ENCODE measurements around the gene CYP46A1. TPM values are rescaled to one million over a fixed set of nuclear protein-coding genes. Genes with fewer than 3 reads are reported as not detected.

The CYP46A1 gene
- total and polyA plus RNA-seq, 2 donors (not counting 1 experiment from before 2014, with no cell fraction given): 0.27 to 0.28 TPM

GRCh38 chr14:99745307-99745951 is 61.3 kb downstream of the CYP46A1 start:
- POLR2A ChIA-PET: no interaction called here
- H3K79me2 ChIP-seq (ENCODE audit: control insufficient read depth, insufficient read depth, low read length): no peaks in the 10 kb centered on the region
- TF ChIP-seq, protein P1, sequence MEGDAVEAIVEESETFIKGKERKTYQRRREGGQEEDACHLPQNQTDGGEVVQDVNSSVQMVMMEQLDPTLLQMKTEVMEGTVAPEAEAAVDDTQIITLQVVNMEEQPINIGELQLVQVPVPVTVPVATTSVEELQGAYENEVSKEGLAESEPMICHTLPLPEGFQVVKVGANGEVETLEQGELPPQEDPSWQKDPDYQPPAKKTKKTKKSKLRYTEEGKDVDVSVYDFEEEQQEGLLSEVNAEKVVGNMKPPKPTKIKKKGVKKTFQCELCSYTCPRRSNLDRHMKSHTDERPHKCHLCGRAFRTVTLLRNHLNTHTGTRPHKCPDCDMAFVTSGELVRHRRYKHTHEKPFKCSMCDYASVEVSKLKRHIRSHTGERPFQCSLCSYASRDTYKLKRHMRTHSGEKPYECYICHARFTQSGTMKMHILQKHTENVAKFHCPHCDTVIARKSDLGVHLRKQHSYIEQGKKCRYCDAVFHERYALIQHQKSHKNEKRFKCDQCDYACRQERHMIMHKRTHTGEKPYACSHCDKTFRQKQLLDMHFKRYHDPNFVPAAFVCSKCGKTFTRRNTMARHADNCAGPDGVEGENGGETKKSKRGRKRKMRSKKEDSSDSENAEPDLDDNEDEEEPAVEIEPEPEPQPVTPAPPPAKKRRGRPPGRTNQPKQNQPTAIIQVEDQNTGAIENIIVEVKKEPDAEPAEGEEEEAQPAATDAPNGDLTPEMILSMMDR (IDR thresholded peaks at IDR 0.05): no peak
- no peak for TF ChIP-seq EZH2 (IDR thresholded peaks at IDR 0.05; ENCODE audit: borderline replicate concordance, insufficient read depth, low read depth, low read length, poor library complexity, severe bottlenecking)
- no peak overlapping the region for H2AFZ ChIP-seq (ENCODE audit: insufficient read depth, low read depth, low read length, poor library complexity, severe bottlenecking)
- H3K9ac ChIP-seq (ENCODE audit: low read length): no peak overlapping the region
- H3K4me3 Mint-ChIP-seq: no peak overlapping the region
- CTCF ChIA-PET: no interaction called here
- DNase-seq: no peak
- peaks cover 39% of the 10 kb centered on the region for H3K27me3 Mint-ChIP-seq
- no peak overlapping the region for H3K4me2 ChIP-seq (replicated peaks; ENCODE audit: low read depth, low read length, poor library complexity, severe bottlenecking)
- H3K4me1 ChIP-seq (ENCODE audit: control insufficient read depth in 2 of 2, insufficient read depth in 2 of 2, low read length in 2 of 2): no peaks in the 10 kb centered on the region
- no peak overlapping the region for H3K4me3 ChIP-seq (ENCODE audit: control extremely low read depth in 1 of 5, extremely low read depth in 1 of 5, insufficient read depth in 1 of 5, low read depth in 2 of 5, low read length in 4 of 5)
- H3K36me3 ChIP-seq (replicated peaks in 1 of 2; ENCODE audit: control extremely low read depth in 1 of 2, control insufficient read depth in 1 of 2, extremely low read depth in 1 of 2, insufficient read depth in 2 of 2, low read length in 1 of 2): no peaks in the 10 kb centered on the region
- no peak overlapping the region for H3K27ac Mint-ChIP-seq
- ATAC-seq (ENCODE audit: low read depth): no peak
- no peak overlapping the region for H3K27ac ChIP-seq (ENCODE audit: low read length in 2 of 2)
- no peaks in the 10 kb centered on the region for H3K9me3 ChIP-seq (ENCODE audit: control extremely low read depth in 1 of 3, control insufficient read depth in 2 of 3, insufficient read depth in 1 of 3, low read length in 2 of 3)
- H3K4me1 Mint-ChIP-seq: peaks cover 1% of the 10 kb centered on the region
- no peaks in the 10 kb centered on the region for H4K20me1 ChIP-seq (ENCODE audit: control insufficient read depth, insufficient read depth, low read length, poor library complexity, severe bottlenecking)
- peaks cover 0 to 7% (median 1%) of the 10 kb centered on the region in 4 experiments for H3K27me3 ChIP-seq (replicated peaks in 1 of 4; ENCODE audit: control extremely low read depth in 1 of 4, control insufficient read depth in 3 of 4, insufficient read depth in 4 of 4, low read length in 3 of 4)
- intact Hi-C loops (cut with micrococcal nuclease): no loop called here
- no peaks in the 10 kb centered on the region for H3K9me3 Mint-ChIP-seq (ENCODE audit: insufficient read depth)
- 66% methylated on average over 8 of the region's 10 CpGs for WGBS (ENCODE audit: insufficient coverage)

GRCh38 chr14:99747167-99747566 is 63.1 kb downstream of the CYP46A1 start:
- Histone ChIP-seq H3K4me1 (ENCODE audit: control insufficient read depth in 2 of 2, insufficient read depth in 2 of 2, low read length in 2 of 2) (no peaks in the 10 kb centered on the region), H4K20me1 (ENCODE audit: control insufficient read depth, insufficient read depth, low read length, poor library complexity, severe bottlenecking) (no peaks in the 10 kb centered on the region), H3K4me2 (replicated peaks; ENCODE audit: low read depth, low read length, poor library complexity, severe bottlenecking) (no peak overlapping the region), H3K27me3 (replicated peaks in 1 of 4; ENCODE audit: control extremely low read depth in 1 of 4, control insufficient read depth in 3 of 4, insufficient read depth in 4 of 4, low read length in 3 of 4) (peaks cover 0 to 6% (median 4%) of the 10 kb centered on the region in 4 experiments), H2AFZ (ENCODE audit: insufficient read depth, low read depth, low read length, poor library complexity, severe bottlenecking) (no peak overlapping the region), H3K79me2 (ENCODE audit: control insufficient read depth, insufficient read depth, low read length) (no peaks in the 10 kb centered on the region), H3K4me3 (ENCODE audit: control extremely low read depth in 1 of 5, extremely low read depth in 1 of 5, insufficient read depth in 1 of 5, low read depth in 2 of 5, low read length in 4 of 5) (no peak overlapping the region), H3K36me3 (replicated peaks in 1 of 2; ENCODE audit: control extremely low read depth in 1 of 2, control insufficient read depth in 1 of 2, extremely low read depth in 1 of 2, insufficient read depth in 2 of 2, low read length in 1 of 2) (no peaks in the 10 kb centered on the region), H3K9me3 (ENCODE audit: control extremely low read depth in 1 of 3, control insufficient read depth in 2 of 3, insufficient read depth in 1 of 3, low read length in 2 of 3) (no peaks in the 10 kb centered on the region), H3K9ac (ENCODE audit: low read length) (no peak overlapping the region), H3K27ac (ENCODE audit: low read length in 2 of 2) (no peak overlapping the region)
- CTCF ChIA-PET: no interaction called here
- POLR2A ChIA-PET: no interaction called here
- intact Hi-C loops (cut with micrococcal nuclease): no loop called here
- Mint-ChIP-seq H3K27me3 (peaks cover 45% of the 10 kb centered on the region), H3K27ac (no peak overlapping the region), H3K4me3 (no peak overlapping the region), H3K9me3 (ENCODE audit: insufficient read depth) (no peaks in the 10 kb centered on the region), H3K4me1 (peaks cover 4% of the 10 kb centered on the region)
- 82% methylated on average over 5 of the region's 7 CpGs for WGBS (ENCODE audit: insufficient coverage)
- DNase-seq: no peak
- TF ChIP-seq EZH2 (IDR thresholded peaks at IDR 0.05; ENCODE audit: borderline replicate concordance, insufficient read depth, low read depth, low read length, poor library complexity, severe bottlenecking): no peak
- TF ChIP-seq, protein P1 (IDR thresholded peaks at IDR 0.05): no peak
- ATAC-seq (ENCODE audit: low read depth): no peak

Measured in B cell (primary cell).